ENCODE measurements around the gene ST6GAL1. TPM values are rescaled to one million over a fixed set of nuclear protein-coding genes. Genes with fewer than 3 reads are reported as not detected.
"Not testable (repeated sequence)": the region's sequence is repeated elsewhere in the genome, so short reads cannot be mapped to it uniquely, and the experiment has no call there.

The ST6GAL1 gene
- total RNA-seq: 10 to 100 TPM; 46.6 to 67.1 TPM
- long read RNA-seq, full-length matches to known transcripts: 10 of 40 reads
- long read RNA-seq, partial matches to known transcripts: 8 of 40 reads
- long read RNA-seq, other reads (novel, unspliced or antisense): 22 of 40 reads

GRCh38 chr3:186930143-186930640, at the start of gene ST6GAL1:
Gene ST6GAL1 (plus strand): TSS chr3:186930526. CDS start chr3:187042704, 112,178 bp downstream.
- ATAC-seq (peak; percentile 49 to 80), DNase-seq (peak; percentile 90)
- intact Hi-C loops (cut with DNase I): loop anchor here in 1 of 2 donors (5.0 to 10.0 kb wide), 3 partner anchors 47 to 175 kb away; no protein-coding TSS in a partner anchor

- DNase-seq (no peak), ATAC-seq (no peak)
- intact Hi-C loops (cut with DNase I): no loop called here
Observed at GRCh38 chr3:186882150-186882524, 48.2 kb upstream of the ST6GAL1 start.

- intact Hi-C loops (cut with DNase I): no loop called here
- DNase-seq (no peak), ATAC-seq (peak in 1 of 2 donors; percentile 75)
Observed at GRCh38 chr3:186882881-186883685, 47.2 kb upstream of the ST6GAL1 start.

- no peak for ATAC-seq
- intact Hi-C loops (cut with DNase I): no loop called here
- DNase-seq: no peak
Observed at GRCh38 chr3:186883686-186884058, 46.7 kb upstream of the ST6GAL1 start.

GRCh38 chr3:186884868-186885267, 45.5 kb upstream of the ST6GAL1 start:
- ATAC-seq; intact Hi-C loops (cut with DNase I); DNase-seq: not testable (repeated sequence)

- no peak for ATAC-seq
- intact Hi-C loops (cut with DNase I): no loop called here
Observed at GRCh38 chr3:186886202-186886981, 43.9 kb upstream of the ST6GAL1 start.

GRCh38 chr3:186887507-186887938, 42.8 kb upstream of the ST6GAL1 start:
- ATAC-seq; intact Hi-C loops (cut with DNase I); DNase-seq: not testable (repeated sequence)

More at GRCh38 chr3:186886202-186886981, 43.9 kb upstream of the ST6GAL1 start:
- DNase-seq: no peak

- ATAC-seq (peak; percentile 86 to 87), DNase-seq (no peak)
- intact Hi-C loops (cut with DNase I): no loop called here
Observed at GRCh38 chr3:186888569-186888968, 41.8 kb upstream of the ST6GAL1 start.

GRCh38 chr3:186889698-186890097, 40.6 kb upstream of the ST6GAL1 start:
- not testable (repeated sequence) for ATAC-seq, DNase-seq
- intact Hi-C loops (cut with DNase I): loop anchor here in 1 of 2 donors (5.0 kb wide), 1 partner anchor 38 kb away; no protein-coding TSS in a partner anchor

GRCh38 chr3:186890911-186891310, 39.4 kb upstream of the ST6GAL1 start:
- intact Hi-C loops (cut with DNase I): loop anchor here in 1 of 2 donors (5.0 kb wide), 1 partner anchor 36 kb away; no protein-coding TSS in a partner anchor
- no peak for DNase-seq
- no peak for ATAC-seq

- intact Hi-C loops (cut with DNase I): loop anchor here in 1 of 2 donors (5.0 kb wide), 1 partner anchor 34 kb away; no protein-coding TSS in a partner anchor
- not testable (repeated sequence) for ATAC-seq, DNase-seq
Observed at GRCh38 chr3:186893071-186893470, 37.3 kb upstream of the ST6GAL1 start.

- DNase-seq (no peak), ATAC-seq (no peak)
- intact Hi-C loops (cut with DNase I): no loop called here
Observed at GRCh38 chr3:186895406-186895805, 34.9 kb upstream of the ST6GAL1 start.

- intact Hi-C loops (cut with DNase I): no loop called here
- ATAC-seq: no peak
- DNase-seq: no peak
Observed at GRCh38 chr3:186896006-186896405, 34.3 kb upstream of the ST6GAL1 start.

- ATAC-seq: no peak
- intact Hi-C loops (cut with DNase I): no loop called here
Observed at GRCh38 chr3:186896875-186897274, 33.5 kb upstream of the ST6GAL1 start.

GRCh38 chr3:186901135-186901734, 29.1 kb upstream of the ST6GAL1 start:
- intact Hi-C loops (cut with DNase I): no loop called here
- DNase-seq (no peak), ATAC-seq (peak; percentile 38 to 83)

More at GRCh38 chr3:186896875-186897274, 33.5 kb upstream of the ST6GAL1 start:
- no peak for DNase-seq

- intact Hi-C loops (cut with DNase I): no loop called here
- DNase-seq (no peak), ATAC-seq (no peak)
Observed at GRCh38 chr3:186902154-186902553, 28.2 kb upstream of the ST6GAL1 start.

- intact Hi-C loops (cut with DNase I): no loop called here
- ATAC-seq (no peak), DNase-seq (no peak)
Observed at GRCh38 chr3:186902713-186903112, 27.6 kb upstream of the ST6GAL1 start.

GRCh38 chr3:186903676-186904075, 26.6 kb upstream of the ST6GAL1 start:
- ATAC-seq; DNase-seq; intact Hi-C loops (cut with DNase I): not testable (repeated sequence)

- intact Hi-C loops (cut with DNase I); ATAC-seq; DNase-seq: not testable (repeated sequence)
Observed at GRCh38 chr3:186907075-186907474, 23.3 kb upstream of the ST6GAL1 start.

Measured in left cardiac atrium (tissue), 4 donors.